H54 (cell line): ENCODE results near the gene DRG1.
"Not testable (repeated sequence)": the region's sequence is repeated elsewhere in the genome, so short reads cannot be mapped to it uniquely, and the experiment has no call there.

Source experiments
- DNase-seq: peaks from one replicate; pipeline ENCODE4 v3.0.0; 2011; ENCODE audit warnings: low spot score, mixed read lengths; ENCODE audit not compliant: insufficient read length
- FAIRE-seq: peaks from 3 replicates; lab custom pipeline; 2011; peaks lifted over from hg19 to GRCh38; lab: Jason Lieb, UNC
- POLR2A ChIP-seq: IDR thresholded peaks from 2 replicates; pipeline ENCODE4 v1.6.1; 2011; ENCODE audit warnings: low read depth, mild to moderate bottlenecking, low read length

Gene DRG1

GRCh38 chr22:31400023-31400397, 606 bp downstream of the DRG1 start:
- DNase-seq: no peak
- no peak for FAIRE-seq
- TF ChIP-seq POLR2A: no peak

DNA sequence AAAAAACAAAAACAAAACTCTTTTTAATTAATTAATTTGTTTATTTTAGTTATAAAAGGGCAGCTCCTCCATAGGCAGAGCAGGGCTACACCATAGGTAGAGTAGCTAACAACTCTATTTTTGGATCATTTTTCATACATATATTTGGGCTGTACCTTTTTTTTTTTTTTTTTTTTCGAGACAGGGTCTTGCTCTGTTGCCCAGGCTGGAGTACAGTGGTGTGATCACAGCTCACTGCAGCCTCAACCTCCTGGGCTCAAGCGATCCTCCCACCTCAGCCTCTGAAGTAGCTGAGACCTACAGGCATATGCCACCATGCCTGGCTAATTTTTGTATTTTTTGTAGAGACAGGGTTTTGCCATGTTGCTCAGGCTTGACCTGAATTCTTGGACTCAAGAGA, 2.9 kb downstream of the DRG1 start:
- DNase-seq, FAIRE-seq: not testable (repeated sequence)

GRCh38 chr22:31425331-31426050, 26.1 kb downstream of the DRG1 start:
- no peak for TF ChIP-seq POLR2A
- FAIRE-seq (no peak), DNase-seq (no peak)

DNA sequence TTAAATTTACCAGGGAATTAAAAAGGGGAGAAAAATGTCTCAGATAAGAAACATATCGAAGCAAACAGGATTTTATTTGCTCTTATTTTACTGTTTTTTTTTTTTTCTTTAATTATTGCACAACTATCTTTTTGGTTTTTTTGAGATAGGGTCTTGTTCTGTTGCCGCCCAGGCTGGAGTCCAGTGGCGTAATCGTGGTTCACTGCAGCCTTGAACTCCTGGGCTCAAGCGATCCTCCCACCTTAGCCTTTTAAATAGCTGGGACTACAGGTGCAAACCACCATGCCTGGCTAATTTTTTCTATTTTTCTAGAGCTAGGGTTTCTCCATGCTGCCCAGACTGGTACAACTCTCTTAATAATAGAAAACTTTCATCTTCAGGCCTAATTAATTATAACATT, 32.5 kb downstream of the DRG1 start:
- DNase-seq (no peak), FAIRE-seq (no peak)
- TF ChIP-seq POLR2A: no peak

DNA sequence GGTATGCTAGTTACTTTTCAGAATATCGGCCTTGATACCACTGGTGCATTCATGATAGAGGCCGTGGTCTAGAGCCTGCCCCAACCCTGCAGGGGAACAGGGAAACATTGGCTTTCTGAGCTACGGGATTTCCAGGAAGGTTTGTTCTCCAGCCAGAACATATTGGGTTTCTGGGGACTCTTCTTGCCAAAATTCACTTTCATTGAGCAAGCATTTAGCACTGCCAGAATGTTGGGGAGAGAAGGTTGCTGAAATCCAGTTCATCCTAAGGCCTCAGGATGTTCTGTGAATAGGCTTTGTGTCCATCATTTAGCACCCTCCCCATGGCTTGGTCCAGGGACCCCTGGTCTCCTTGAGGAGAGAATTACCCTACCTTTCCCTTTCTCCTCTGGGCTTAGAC, 36.7 kb downstream of the DRG1 start:
- FAIRE-seq: no peak
- no peak for DNase-seq
- no peak for TF ChIP-seq POLR2A

DNA sequence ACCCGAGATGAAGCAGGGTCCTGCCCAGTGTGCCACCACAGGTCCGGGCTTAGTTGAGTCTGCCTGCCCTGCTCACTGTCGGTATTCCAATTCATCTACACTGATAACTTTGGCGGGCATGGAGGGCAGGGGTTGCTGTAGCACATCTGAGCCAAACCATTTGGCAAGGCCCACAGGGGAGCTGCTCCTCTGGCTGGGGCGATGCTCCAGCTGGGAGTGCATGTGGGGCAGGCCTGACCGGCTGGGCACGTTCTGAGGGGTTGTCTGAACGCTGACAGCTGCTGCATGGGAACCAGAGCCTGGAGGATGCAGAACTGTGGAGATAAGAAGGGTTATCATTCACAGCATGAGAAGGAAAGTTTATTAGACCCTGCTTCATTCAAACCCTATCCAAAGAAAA, 40.4 kb downstream of the DRG1 start:
- DNase-seq: no peak
- FAIRE-seq: no peak
- no peak for TF ChIP-seq POLR2A

DNA sequence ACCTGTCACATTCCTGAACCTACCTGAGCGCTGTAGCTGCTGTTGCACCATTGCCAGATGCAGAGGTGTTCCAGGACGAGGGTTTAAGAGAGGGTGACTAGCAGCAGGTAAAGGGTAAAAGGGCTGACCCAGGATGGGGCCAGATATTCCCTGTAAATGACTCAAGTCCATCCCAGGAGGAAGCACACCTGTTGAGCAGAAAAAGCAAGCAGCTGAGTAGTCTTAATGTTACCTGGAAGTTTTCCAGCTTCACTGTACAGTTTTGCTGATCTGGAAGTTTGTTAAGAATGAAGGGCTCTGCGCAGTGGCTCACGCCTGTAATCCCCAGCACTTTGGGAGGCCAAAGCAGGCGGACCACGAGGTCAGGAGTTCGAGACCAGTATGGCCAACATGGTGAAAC, 41.3 kb downstream of the DRG1 start:
- FAIRE-seq (no peak), DNase-seq (no peak)
- no peak for TF ChIP-seq POLR2A

- TF ChIP-seq POLR2A: no peak
These were observed 42.2 kb downstream of the DRG1 start for GRCh38 chr22:31441652-31442051.

GRCh38 chr22:31442768-31443489, 43.5 kb downstream of the DRG1 start:
- TF ChIP-seq POLR2A: no peak
- no peak for DNase-seq
- no peak for FAIRE-seq

More at GRCh38 chr22:31441652-31442051, 42.2 kb downstream of the DRG1 start:
- no peak for FAIRE-seq
- no peak for DNase-seq

GRCh38 chr22:31443516-31443915, 44.1 kb downstream of the DRG1 start:
- no peak for TF ChIP-seq POLR2A
- DNase-seq (no peak), FAIRE-seq (no peak)

DNA sequence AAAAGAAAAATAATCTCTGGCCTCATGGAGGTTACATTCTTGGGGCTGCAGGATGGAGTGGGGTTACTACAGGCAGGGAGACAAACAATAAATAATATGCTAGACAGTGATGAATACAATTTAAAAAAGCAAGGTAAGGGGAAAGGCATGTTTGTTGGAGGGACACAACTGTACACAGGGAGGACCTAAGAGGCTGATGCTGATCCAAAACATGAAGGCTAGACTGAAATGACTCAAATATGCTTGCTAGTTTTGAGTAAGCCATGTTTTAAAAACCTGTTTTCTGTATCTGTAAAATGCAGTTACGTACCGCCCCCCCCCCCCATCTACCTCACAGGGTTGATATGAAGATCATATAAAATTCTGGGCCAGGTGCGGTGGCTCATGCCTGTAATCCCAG, 46.2 kb downstream of the DRG1 start:
- FAIRE-seq (no peak), DNase-seq (no peak)
- TF ChIP-seq POLR2A: no peak

DNA sequence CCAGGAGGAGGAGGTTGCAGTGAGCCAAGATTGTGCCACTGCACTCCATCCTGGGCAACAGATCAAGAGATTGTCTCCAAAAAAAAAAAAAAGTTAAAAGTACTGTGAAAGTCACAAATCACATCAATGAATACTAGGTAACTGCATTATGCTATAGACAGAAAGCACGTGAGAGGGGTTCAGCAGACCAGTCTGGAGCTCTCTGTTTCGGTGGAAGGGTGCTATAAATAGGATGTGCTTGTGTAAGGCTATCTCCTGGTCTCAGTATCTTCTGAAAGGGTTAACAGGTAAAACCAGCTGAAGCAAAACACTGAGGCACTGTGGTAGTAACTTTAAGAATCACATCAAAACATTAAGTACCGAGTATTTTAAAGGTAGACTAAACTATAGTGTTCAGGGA, 46.8 kb downstream of the DRG1 start:
- no peak for TF ChIP-seq POLR2A

GRCh38 chr22:31446767-31447166, 47.4 kb downstream of the DRG1 start:
- TF ChIP-seq POLR2A: no peak
- DNase-seq (no peak), FAIRE-seq (no peak)

More for the DNA sequence above, 46.8 kb downstream of the DRG1 start:
- no peak for FAIRE-seq
- no peak for DNase-seq

DNA sequence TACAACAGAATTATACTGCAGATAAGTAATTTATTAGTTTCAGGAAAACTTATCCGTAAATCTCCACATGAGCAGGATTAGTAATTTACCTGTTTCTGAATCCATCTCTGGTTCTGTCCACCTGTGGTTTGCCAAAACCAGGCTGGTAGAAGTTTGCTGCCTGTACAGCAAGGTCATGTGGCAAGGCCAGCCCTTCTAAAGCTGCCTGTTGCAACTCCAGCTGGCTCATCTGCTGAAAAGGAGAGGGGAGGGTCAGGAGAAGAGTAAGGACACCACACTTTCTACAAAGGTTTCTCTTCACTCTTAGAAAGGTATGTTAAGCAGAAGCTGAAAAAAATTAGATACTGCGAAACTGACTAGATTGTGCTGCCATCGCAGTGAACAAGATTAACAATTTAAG, 47.9 kb downstream of the DRG1 start:
- no peak for FAIRE-seq
- DNase-seq: no peak
- no peak for TF ChIP-seq POLR2A

- no peak for FAIRE-seq
- DNase-seq: no peak
- TF ChIP-seq POLR2A: no peak
These were observed 49.0 kb downstream of the DRG1 start for GRCh38 chr22:31448382-31448781.
